PFSK-1 (cell line): ENCODE measurements around the gene ISOC1.

ENCODE experiments used
- SIN3A ChIP-seq: IDR thresholded peaks from 2 replicates; pipeline ENCODE4 v1.6.1; 2012; ENCODE audit warnings: mild to moderate bottlenecking, low read length, moderate library complexity, borderline replicate concordance; ENCODE audit not compliant: insufficient read depth
- TAF1 ChIP-seq: IDR thresholded peaks from 2 replicates; pipeline ENCODE4 v1.6.1; 2012; ENCODE audit warnings: low read length, control low read depth, borderline replicate concordance; ENCODE audit not compliant: insufficient read depth
- TF ChIP-seq, protein P1 (sequence below), 2 experiments: IDR thresholded peaks; 2 replicates each; pipeline versions ENCODE4 v1.6.1 to v1.8.0; 2011 to 2012; ENCODE audit warnings: low read depth in 2 of 2, low read length in 2 of 2, control low read depth in 1 of 2, inconsistent platforms in 1 of 2, mild to moderate bottlenecking in 1 of 2, moderate library complexity in 1 of 2; ENCODE audit not compliant: insufficient read depth in 1 of 2

DNA sequence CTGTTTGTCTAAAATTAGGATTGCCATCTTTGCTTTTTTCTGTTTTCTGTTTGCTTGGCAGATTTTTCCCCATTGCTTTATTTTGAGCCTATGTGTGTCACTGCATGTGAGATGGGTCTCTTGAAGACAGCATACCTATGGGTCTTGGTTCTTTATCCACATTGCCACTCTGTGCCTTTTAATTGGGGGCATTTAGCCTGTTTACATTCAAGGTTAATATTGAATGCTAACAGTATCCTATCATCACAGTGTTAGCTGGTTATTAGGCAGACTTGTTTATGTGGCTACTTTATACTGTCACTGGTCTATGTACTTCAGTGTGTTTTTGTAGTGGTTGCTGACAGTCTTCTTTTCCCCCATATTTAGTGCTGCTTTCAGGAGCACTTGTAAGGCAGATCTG lies 67.3 kb downstream of the ISOC1 start:
- TF ChIP-seq SIN3A (no peak), TAF1 (no peak)
- TF ChIP-seq, protein P1, sequence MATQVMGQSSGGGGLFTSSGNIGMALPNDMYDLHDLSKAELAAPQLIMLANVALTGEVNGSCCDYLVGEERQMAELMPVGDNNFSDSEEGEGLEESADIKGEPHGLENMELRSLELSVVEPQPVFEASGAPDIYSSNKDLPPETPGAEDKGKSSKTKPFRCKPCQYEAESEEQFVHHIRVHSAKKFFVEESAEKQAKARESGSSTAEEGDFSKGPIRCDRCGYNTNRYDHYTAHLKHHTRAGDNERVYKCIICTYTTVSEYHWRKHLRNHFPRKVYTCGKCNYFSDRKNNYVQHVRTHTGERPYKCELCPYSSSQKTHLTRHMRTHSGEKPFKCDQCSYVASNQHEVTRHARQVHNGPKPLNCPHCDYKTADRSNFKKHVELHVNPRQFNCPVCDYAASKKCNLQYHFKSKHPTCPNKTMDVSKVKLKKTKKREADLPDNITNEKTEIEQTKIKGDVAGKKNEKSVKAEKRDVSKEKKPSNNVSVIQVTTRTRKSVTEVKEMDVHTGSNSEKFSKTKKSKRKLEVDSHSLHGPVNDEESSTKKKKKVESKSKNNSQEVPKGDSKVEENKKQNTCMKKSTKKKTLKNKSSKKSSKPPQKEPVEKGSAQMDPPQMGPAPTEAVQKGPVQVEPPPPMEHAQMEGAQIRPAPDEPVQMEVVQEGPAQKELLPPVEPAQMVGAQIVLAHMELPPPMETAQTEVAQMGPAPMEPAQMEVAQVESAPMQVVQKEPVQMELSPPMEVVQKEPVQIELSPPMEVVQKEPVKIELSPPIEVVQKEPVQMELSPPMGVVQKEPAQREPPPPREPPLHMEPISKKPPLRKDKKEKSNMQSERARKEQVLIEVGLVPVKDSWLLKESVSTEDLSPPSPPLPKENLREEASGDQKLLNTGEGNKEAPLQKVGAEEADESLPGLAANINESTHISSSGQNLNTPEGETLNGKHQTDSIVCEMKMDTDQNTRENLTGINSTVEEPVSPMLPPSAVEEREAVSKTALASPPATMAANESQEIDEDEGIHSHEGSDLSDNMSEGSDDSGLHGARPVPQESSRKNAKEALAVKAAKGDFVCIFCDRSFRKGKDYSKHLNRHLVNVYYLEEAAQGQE (IDR thresholded peaks at IDR 0.05; ENCODE audit: insufficient read depth in 1 of 2, low read depth in 2 of 2, low read length in 2 of 2), result no peak
